CD4-positive, alpha-beta memory T cell (primary cell): Measurements from ENCODE around the gene ETV5. TPM values are rescaled to one million over a fixed set of nuclear protein-coding genes. Genes with fewer than 3 reads are reported as not detected.

Experiments
- CTCF ChIA-PET: fragments of 350-600 bp; sonication (Branson Sonifier 250); formaldehyde crosslinking; loops from one replicate; lab custom pipeline; 2021; ENCODE audit warnings: inconsistent platforms; ENCODE audit not compliant: partially characterized antibody; lab: Charles Lee
- POLR2A ChIA-PET: fragments of 350-600 bp; sonication (Branson Sonifier 250); formaldehyde crosslinking; loops from one replicate; lab custom pipeline; 2021; ENCODE audit not compliant: partially characterized antibody; lab: Charles Lee
- DNase-seq, 5 donors: peaks; one replicate each; pipeline versions ENCODE4 v3.0.0 to v3.0.0-alpha.2; 2020 to 2022; ENCODE audit warnings: mixed read lengths in 1 of 5
- H3K27ac ChIP-seq: one replicate; pipeline ENCODE4 v1.7.0; 2013; ENCODE audit warnings: low read depth, low read length
- H3K27me3 ChIP-seq: 2 replicates; pipeline ENCODE4 v1.7.0; 2013; ENCODE audit warnings: mild to moderate bottlenecking, low read length, moderate library complexity; ENCODE audit not compliant: insufficient read depth
- H3K36me3 ChIP-seq: 2 replicates; pipeline ENCODE4 v1.7.0; 2013; ENCODE audit warnings: mild to moderate bottlenecking, low read length, moderate library complexity; ENCODE audit not compliant: insufficient read depth
- H3K4me1 ChIP-seq: 2 replicates; pipeline ENCODE4 v1.7.0; 2013; ENCODE audit warnings: mild to moderate bottlenecking, low read length, moderate library complexity; ENCODE audit not compliant: insufficient read depth
- H3K4me3 ChIP-seq, 2 donors: one replicate each; pipeline ENCODE4 v1.7.0; 2013; ENCODE audit warnings: low read length in 2 of 2, mild to moderate bottlenecking in 1 of 2
- H3K9me3 ChIP-seq, 2 donors: one replicate each; pipeline ENCODE4 v1.7.0; 2013; ENCODE audit warnings: low read length in 2 of 2, control low read depth in 1 of 2; ENCODE audit not compliant: control insufficient read depth in 1 of 2
- H3K27ac Mint-ChIP-seq, 7 donors: one replicate each; pipeline ENCODE4 v1.8.0; 2020 to 2021; ENCODE audit warnings: mixed read lengths in 7 of 7, mild to moderate bottlenecking in 6 of 7, inconsistent platforms in 3 of 7, moderate library complexity in 3 of 7
- H3K27me3 Mint-ChIP-seq, 2 donors: one replicate each; pipeline ENCODE4 v1.8.0; 2020 to 2021; ENCODE audit warnings: mixed read lengths in 2 of 2
- H3K36me3 Mint-ChIP-seq, 2 donors: one replicate each; pipeline ENCODE4 v1.8.0; 2020 to 2021; ENCODE audit warnings: mixed read lengths in 2 of 2, inconsistent platforms in 1 of 2, mild to moderate bottlenecking in 1 of 2
- H3K4me1 Mint-ChIP-seq, 4 donors: one replicate each; pipeline ENCODE4 v1.8.0; 2020 to 2021; ENCODE audit warnings: mixed read lengths in 4 of 4, mild to moderate bottlenecking in 1 of 4
- H3K4me3 Mint-ChIP-seq, 8 donors: one replicate each; pipeline ENCODE4 v1.8.0; 2020 to 2021; ENCODE audit warnings: mixed read lengths in 8 of 8, mild to moderate bottlenecking in 7 of 8, moderate library complexity in 6 of 8, inconsistent platforms in 3 of 8
- H3K9me3 Mint-ChIP-seq, 8 donors: one replicate each; pipeline ENCODE4 v1.8.0; 2020 to 2021; ENCODE audit warnings: mixed read lengths in 8 of 8, mild to moderate bottlenecking in 5 of 8, inconsistent platforms in 3 of 8, moderate library complexity in 1 of 8
- intact Hi-C: fragments of 100-400 bp; cut with micrococcal nuclease; formaldehyde crosslinking; loops from one replicate; pipeline ENCODE4 v1.15.1; 2023
- polyA plus RNA-seq, 2 donors: library from polyadenylated mRNA; unstranded; fragments of 300-500 nt; fragmentation: Illumina TruSeq; gene quantifications; one replicate each; pipeline ENCODE4 v1.2.3, GENCODE V29; 2021
- total RNA-seq, 2 experiments: library from RNA; stranded (reverse); gene quantifications; one replicate each; pipeline ENCODE4 v1.2.3, GENCODE V29; 2021

Gene ETV5
- total and polyA plus RNA-seq, 4 experiments from 2014 or later = 0.81 to 1.1 TPM; not detected in 2

- ChIA-PET CTCF (no interaction called here), POLR2A (no interaction called here)
- H3K4me1 Mint-ChIP-seq = peaks cover 0 to 2% (median 0%) of the 10 kb centered on the region in 4 donors
- no peaks in the 10 kb centered on the region for H3K36me3 ChIP-seq
- no peaks in the 10 kb centered on the region for H3K36me3 Mint-ChIP-seq
- peaks cover 27 to 37% of the 10 kb centered on the region in 2 donors for H3K27me3 Mint-ChIP-seq
- H3K27me3 ChIP-seq = no peaks in the 10 kb centered on the region
- no peak for DNase-seq
- H3K9me3 Mint-ChIP-seq = no peaks in the 10 kb centered on the region
- H3K4me3 ChIP-seq = no peak overlapping the region
- intact Hi-C loops = no loop called here
- peak overlapping the region in 1 of 8 donors; percentile 0 for H3K4me3 Mint-ChIP-seq
- H3K27ac ChIP-seq = no peak overlapping the region
- no peaks in the 10 kb centered on the region for H3K4me1 ChIP-seq
- H3K27ac Mint-ChIP-seq = no peak overlapping the region
- H3K9me3 ChIP-seq = no peaks in the 10 kb centered on the region
Observed at GRCh38 chr3:186123012-186123411, 14.1 kb upstream of the ETV5 start.

- Mint-ChIP-seq H3K4me1 (peaks cover 0 to 2% (median 0%) of the 10 kb centered on the region in 4 donors), H3K27ac (no peak overlapping the region), H3K9me3 (no peaks in the 10 kb centered on the region), H3K27me3 (peaks cover 29 to 43% of the 10 kb centered on the region in 2 donors), H3K36me3 (no peaks in the 10 kb centered on the region), H3K4me3 (no peak overlapping the region)
- Histone ChIP-seq H3K27me3 (no peaks in the 10 kb centered on the region), H3K9me3 (no peaks in the 10 kb centered on the region), H3K4me3 (no peak overlapping the region), H3K27ac (no peak overlapping the region), H3K4me1 (no peaks in the 10 kb centered on the region), H3K36me3 (no peaks in the 10 kb centered on the region)
- intact Hi-C loops = no loop called here
- DNase-seq = no peak
- ChIA-PET POLR2A (no interaction called here), CTCF (no interaction called here)
Observed at GRCh38 chr3:186121968-186122367, 13.1 kb upstream of the ETV5 start.

- CTCF ChIA-PET = no interaction called here
- no peak overlapping the region for H3K27ac Mint-ChIP-seq
- no peak overlapping the region for H3K4me3 Mint-ChIP-seq
- H3K36me3 ChIP-seq = no peaks in the 10 kb centered on the region
- H3K9me3 Mint-ChIP-seq = peaks cover 0 to 3% (median 0%) of the 10 kb centered on the region in 8 donors
- no peak overlapping the region for H3K4me3 ChIP-seq
- H3K27me3 ChIP-seq = no peaks in the 10 kb centered on the region
- peaks cover 0 to 2% (median 0%) of the 10 kb centered on the region in 4 donors for H3K4me1 Mint-ChIP-seq
- intact Hi-C loops = no loop called here
- peaks cover 34 to 46% of the 10 kb centered on the region in 2 donors for H3K27me3 Mint-ChIP-seq
- no peak overlapping the region for H3K27ac ChIP-seq
- POLR2A ChIA-PET = no interaction called here
- no peaks in the 10 kb centered on the region for H3K36me3 Mint-ChIP-seq
- DNase-seq = no peak
- H3K9me3 ChIP-seq = no peaks in the 10 kb centered on the region
- no peaks in the 10 kb centered on the region for H3K4me1 ChIP-seq
Observed at GRCh38 chr3:186121278-186121677, 12.4 kb upstream of the ETV5 start.

- ChIA-PET CTCF (no interaction called here), POLR2A (no interaction called here)
- no peak overlapping the region for H3K27ac Mint-ChIP-seq
- intact Hi-C loops = no loop called here
- no peaks in the 10 kb centered on the region for H3K36me3 ChIP-seq
- peaks cover 0 to 3% (median 0%) of the 10 kb centered on the region in 8 donors for H3K9me3 Mint-ChIP-seq
- no peak overlapping the region for H3K4me3 ChIP-seq
- no peak for DNase-seq
- no peaks in the 10 kb centered on the region for H3K4me1 ChIP-seq
- H3K4me3 Mint-ChIP-seq = peak overlapping the region in 1 of 8 donors; percentile 5
- H3K36me3 Mint-ChIP-seq = no peaks in the 10 kb centered on the region
- H3K27me3 ChIP-seq = no peaks in the 10 kb centered on the region
- H3K27ac ChIP-seq = no peak overlapping the region
- peaks cover 0 to 2% (median 0%) of the 10 kb centered on the region in 4 donors for H3K4me1 Mint-ChIP-seq
- no peaks in the 10 kb centered on the region for H3K9me3 ChIP-seq
- peaks cover 45 to 54% of the 10 kb centered on the region in 2 donors for H3K27me3 Mint-ChIP-seq
Observed at GRCh38 chr3:186119499-186119898, 10.6 kb upstream of the ETV5 start.

- POLR2A ChIA-PET = no interaction called here
- CTCF ChIA-PET = no interaction called here
- Histone ChIP-seq H3K27me3 (peaks cover 4% of the 10 kb centered on the region), H3K27ac (no peak overlapping the region), H3K4me3 (no peak overlapping the region), H3K36me3 (no peaks in the 10 kb centered on the region), H3K9me3 (no peaks in the 10 kb centered on the region), H3K4me1 (no peaks in the 10 kb centered on the region)
- H3K4me3 Mint-ChIP-seq = no peak overlapping the region
- H3K4me1 Mint-ChIP-seq = peaks cover 0 to 2% (median 0%) of the 10 kb centered on the region in 4 donors
- intact Hi-C loops = no loop called here
- no peaks in the 10 kb centered on the region for H3K36me3 Mint-ChIP-seq
- DNase-seq = no peak
- peaks cover 47 to 61% of the 10 kb centered on the region in 2 donors for H3K27me3 Mint-ChIP-seq
- H3K9me3 Mint-ChIP-seq = peaks cover 0 to 3% (median 0%) of the 10 kb centered on the region in 8 donors
- no peak overlapping the region for H3K27ac Mint-ChIP-seq
Observed at GRCh38 chr3:186118692-186119091, 9.8 kb upstream of the ETV5 start.

- Mint-ChIP-seq H3K9me3 (peaks cover 0 to 3% (median 0%) of the 10 kb centered on the region in 8 donors), H3K27me3 (peaks cover 51 to 58% of the 10 kb centered on the region in 2 donors), H3K4me3 (no peak overlapping the region), H3K36me3 (no peaks in the 10 kb centered on the region), H3K27ac (no peak overlapping the region), H3K4me1 (peaks cover 0 to 2% (median 0%) of the 10 kb centered on the region in 4 donors)
- Histone ChIP-seq H3K27me3 (peaks cover 4% of the 10 kb centered on the region), H3K4me1 (no peaks in the 10 kb centered on the region), H3K27ac (no peak overlapping the region), H3K36me3 (no peaks in the 10 kb centered on the region), H3K4me3 (no peak overlapping the region), H3K9me3 (no peaks in the 10 kb centered on the region)
- ChIA-PET CTCF (no interaction called here), POLR2A (no interaction called here)
- intact Hi-C loops = no loop called here
- no peak for DNase-seq
Observed at GRCh38 chr3:186117521-186118134, 8.7 kb upstream of the ETV5 start.

GRCh38 chr3:186115239-186115996, 6.5 kb upstream of the ETV5 start:
- no peak for DNase-seq
- peaks cover 2% of the 10 kb centered on the region for H3K4me1 ChIP-seq
- H3K36me3 Mint-ChIP-seq = no peaks in the 10 kb centered on the region
- CTCF ChIA-PET = no interaction called here
- peak overlapping the region in 1 of 7 donors; percentile 7 for H3K27ac Mint-ChIP-seq
- H3K27ac ChIP-seq = no peak overlapping the region
- peaks cover 15% of the 10 kb centered on the region for H3K27me3 ChIP-seq
- H3K4me3 Mint-ChIP-seq = no peak overlapping the region
- H3K9me3 ChIP-seq = no peaks in the 10 kb centered on the region
- no peaks in the 10 kb centered on the region for H3K36me3 ChIP-seq
- no peak overlapping the region for H3K4me3 ChIP-seq
- intact Hi-C loops = no loop called here
- POLR2A ChIA-PET = no interaction called here
- peaks cover 0 to 3% (median 0%) of the 10 kb centered on the region in 8 donors for H3K9me3 Mint-ChIP-seq
- H3K27me3 Mint-ChIP-seq = peaks cover 64 to 65% of the 10 kb centered on the region in 2 donors
- peaks cover 6 to 11% (median 8%) of the 10 kb centered on the region in 4 donors for H3K4me1 Mint-ChIP-seq
